GM23248 (cell line): Measurements from ENCODE around the gene ORM1.

Experiments used
- EZH2 ChIP-seq: fragments of 200-600 bp; sonication (generic); IDR thresholded peaks from 2 replicates; pipeline ENCODE4 v1.6.1; 2018; ENCODE audit warnings: antibody characterized with exemption, mild to moderate bottlenecking; ENCODE audit not compliant: insufficient read depth, poor library complexity, severe bottlenecking
- EZH2phosphoT487 ChIP-seq: fragments of 200-600 bp; sonication (generic); IDR thresholded peaks from 2 replicates; pipeline ENCODE4 v1.6.1; 2018; ENCODE audit warnings: antibody characterized with exemption, moderate library complexity, mild to moderate bottlenecking, low read depth; ENCODE audit not compliant: insufficient read depth

GRCh38 chr9:114374936-114375335, 52.0 kb downstream of the ORM1 start:
- no peak for TF ChIP-seq EZH2
- no peak for TF ChIP-seq EZH2phosphoT487
